Bronchial epithelial cell (primary cell): ENCODE measurements around the gene CACNA1C. TPM values are rescaled to one million over a fixed set of nuclear protein-coding genes. Genes with fewer than 3 reads are reported as not detected.

Experiments
- DNase-seq: peaks from one replicate; pipeline ENCODE4 v3.0.0-alpha.2; 2010; ENCODE audit warnings: low read depth
- FAIRE-seq: peaks from 2 replicates; lab custom pipeline; 2011; peaks lifted over from hg19 to GRCh38; lab: Jason Lieb, UNC
- H3K27me3 ChIP-seq: 2 replicates; pipeline ENCODE4 v1.5.1; 2011; ENCODE audit warnings: low read length; ENCODE audit not compliant: control insufficient read depth, insufficient read depth
- H3K36me3 ChIP-seq: 2 replicates; pipeline ENCODE4 v1.5.1; 2011; ENCODE audit warnings: low read length; ENCODE audit not compliant: control insufficient read depth, insufficient read depth
- H3K4me3 ChIP-seq: 2 replicates; pipeline ENCODE4 v1.5.1; 2011; ENCODE audit warnings: mild to moderate bottlenecking, low read depth, low read length, control low read depth
- CTCF ChIP-seq: IDR thresholded peaks from 2 replicates; pipeline ENCODE4 v1.5.1; 2011; ENCODE audit warnings: mild to moderate bottlenecking, moderate library complexity, low read length, control low read depth, inconsistent platforms; ENCODE audit not compliant: insufficient read depth, severe bottlenecking
- total RNA-seq: library from RNA; depleted of rRNA; stranded (reverse); fragments of >200 nt; gene quantifications from 2 replicates; pipeline ENCODE4 v1.2.1, GENCODE V29; 2014

CACNA1C gene
- total RNA-seq, 1 donor from 2014 or later = not detected

- no peaks in the 10 kb centered on the region for H3K27me3 ChIP-seq
- no peak for FAIRE-seq
- TF ChIP-seq CTCF = no peak
- H3K36me3 ChIP-seq = no peaks in the 10 kb centered on the region
- H3K4me3 ChIP-seq = peak overlapping the region; percentile 38
- DNase-seq = no peak
Observed at GRCh38 chr12:2690348-2691005, 637.7 kb downstream of the CACNA1C start.

GRCh38 chr12:2691006-2691344, 638.2 kb downstream of the CACNA1C start:
- Histone ChIP-seq H3K4me3 (peak overlapping the region; percentile 38), H3K27me3 (no peaks in the 10 kb centered on the region), H3K36me3 (no peaks in the 10 kb centered on the region)
- no peak for TF ChIP-seq CTCF
- DNase-seq = peak; percentile 9
- FAIRE-seq = no peak

DNA sequence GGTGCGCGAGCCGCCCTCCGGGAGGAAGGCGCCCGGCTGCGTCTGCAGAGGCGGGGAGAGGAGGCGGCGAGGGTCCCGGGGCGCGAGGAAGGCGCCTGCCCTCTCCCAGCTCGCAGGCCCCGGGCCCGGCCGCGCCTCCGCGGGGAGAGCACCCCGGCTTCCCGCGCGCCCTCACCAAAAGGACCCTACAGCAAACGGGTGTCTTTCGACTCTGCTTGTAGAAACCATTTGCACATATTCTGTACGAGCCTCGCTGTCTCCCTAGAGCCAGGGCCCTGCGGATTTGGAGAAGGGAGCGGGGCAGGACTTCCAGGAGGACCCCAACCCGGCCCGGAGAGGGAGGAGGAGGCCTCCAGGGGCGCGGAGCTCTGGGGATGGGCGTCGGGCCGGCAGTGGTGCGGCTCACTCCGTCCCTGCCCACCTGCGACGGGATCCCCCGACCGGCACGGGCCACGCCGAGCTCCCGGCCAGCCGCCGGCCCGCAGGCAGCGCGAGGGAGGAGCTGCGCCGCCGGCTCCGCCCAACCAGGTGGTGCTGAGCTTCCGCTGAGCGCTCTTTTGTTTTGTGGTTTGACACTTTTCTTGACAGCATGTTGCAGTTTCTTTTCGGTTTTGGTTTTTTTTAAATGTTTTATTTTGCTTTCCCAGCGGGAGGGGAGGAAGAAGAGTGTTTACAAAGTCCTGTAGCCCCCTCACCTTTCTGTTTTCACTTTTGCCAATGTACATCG, 638.7 kb downstream of the CACNA1C start:
- peak overlapping the region; percentile 38 for H3K4me3 ChIP-seq
- no peaks in the 10 kb centered on the region for H3K27me3 ChIP-seq
- FAIRE-seq = no peak
- H3K36me3 ChIP-seq = no peaks in the 10 kb centered on the region
- DNase-seq = peak; percentile 4
- no peak for TF ChIP-seq CTCF

GRCh38 chr12:2692080-2692479, 639.3 kb downstream of the CACNA1C start:
- Histone ChIP-seq H3K4me3 (peak overlapping the region; percentile 38), H3K27me3 (no peaks in the 10 kb centered on the region), H3K36me3 (no peaks in the 10 kb centered on the region)
- DNase-seq (no peak), FAIRE-seq (no peak)
- TF ChIP-seq CTCF = no peak

DNA sequence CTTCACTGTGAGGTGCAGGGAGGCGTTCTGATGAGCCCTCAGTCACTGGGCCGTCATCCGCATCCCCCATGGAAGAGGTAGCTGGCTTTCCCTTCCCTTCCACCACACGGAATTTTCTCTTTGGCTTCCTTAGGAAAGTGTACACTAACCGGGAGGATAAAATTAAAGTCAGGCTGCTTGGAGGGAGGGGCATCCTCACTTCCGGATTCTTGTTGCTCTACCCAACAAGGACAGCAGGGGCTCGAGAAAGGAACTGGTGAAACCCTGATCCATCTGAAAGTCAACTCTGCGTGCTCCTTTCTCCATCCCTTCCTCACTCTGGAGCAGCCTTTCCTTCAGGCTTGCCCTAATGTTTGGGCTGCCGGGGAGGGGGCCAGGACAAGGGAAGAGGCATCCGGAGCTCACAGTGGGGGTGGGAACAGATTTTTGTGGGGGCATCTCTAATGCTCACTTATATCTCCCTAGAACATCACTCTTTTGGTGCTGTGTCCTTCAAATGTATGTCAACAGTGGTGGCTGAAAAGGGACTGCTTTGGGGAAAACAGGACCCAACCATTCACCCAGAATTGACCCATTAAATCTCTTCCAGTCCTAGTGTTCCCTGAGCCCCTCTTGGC, 640.6 kb downstream of the CACNA1C start:
- DNase-seq (no peak), FAIRE-seq (no peak)
- Histone ChIP-seq H3K27me3 (no peaks in the 10 kb centered on the region), H3K36me3 (no peaks in the 10 kb centered on the region), H3K4me3 (no peak overlapping the region)
- no peak for TF ChIP-seq CTCF
